Activated T-helper 1 cell treated with anti-CD3 and anti-CD28 coated beads, Interleukin-2, amount 50 U/mL, for 16 hours (primary cell): Measurements from ENCODE around the gene PAX5.

Experiments used
- DNase-seq, 2 donors: peaks; one replicate each; pipeline ENCODE4 v3.0.0-alpha.2; 2020; ENCODE audit warnings: low read depth in 1 of 2, low spot score in 1 of 2

The PAX5 gene

DNA sequence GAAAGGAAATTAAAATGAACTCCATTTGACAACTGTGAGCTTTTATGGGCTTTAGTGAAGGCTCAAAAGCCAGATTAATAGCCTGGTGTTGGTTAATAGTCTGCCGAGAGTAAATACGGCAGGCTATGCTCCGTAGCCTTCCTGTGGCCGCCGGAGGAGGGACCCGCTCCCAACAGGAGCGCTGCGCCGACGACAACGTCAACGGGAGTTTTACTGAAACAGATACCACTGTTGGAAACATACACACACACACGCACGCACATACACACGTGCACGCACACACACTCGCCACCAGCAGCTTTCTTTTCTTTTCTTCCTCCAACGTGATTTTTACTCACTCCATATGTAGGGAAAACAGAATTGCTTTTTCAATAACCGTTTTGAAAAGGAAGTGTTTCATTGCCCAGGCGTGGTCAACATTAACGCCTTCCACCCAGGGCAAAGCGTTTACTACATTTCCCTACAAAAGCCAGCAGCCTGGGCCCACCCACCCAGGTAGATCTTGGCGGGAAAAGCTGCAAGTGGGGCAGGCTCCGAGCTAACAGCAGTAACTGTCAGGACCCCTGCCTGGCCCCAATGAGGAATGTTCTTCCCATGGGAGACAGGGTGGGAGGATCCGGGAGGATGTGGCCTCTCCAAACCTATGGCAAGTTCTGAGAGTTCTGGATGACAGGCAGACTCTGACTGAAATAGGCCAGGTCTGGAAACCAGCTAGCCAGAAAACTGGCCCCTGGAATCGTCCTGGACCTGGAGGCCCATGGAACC lies 72.3 kb downstream of the PAX5 start:
- no peak for DNase-seq

DNA sequence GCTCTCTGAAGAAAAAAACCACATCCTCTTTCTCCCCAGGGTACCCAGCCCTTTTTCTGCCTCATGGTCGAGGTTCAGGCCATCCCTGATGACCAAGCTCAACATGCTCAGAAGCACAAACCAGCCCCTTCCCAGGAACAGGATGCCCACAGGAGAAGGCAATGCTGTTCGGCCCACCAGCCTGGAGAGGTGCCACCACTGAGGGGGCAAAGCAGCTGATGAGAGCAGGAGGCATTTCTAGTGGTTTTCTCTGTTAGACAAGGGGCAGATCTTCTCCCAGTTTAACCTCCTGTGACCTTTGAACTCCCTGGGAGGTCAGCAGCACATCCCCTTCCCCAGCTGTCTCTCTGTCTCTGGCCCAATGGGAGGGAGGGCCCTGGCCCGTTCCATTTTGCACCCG lies 73.0 kb downstream of the PAX5 start:
- no peak for DNase-seq

DNA sequence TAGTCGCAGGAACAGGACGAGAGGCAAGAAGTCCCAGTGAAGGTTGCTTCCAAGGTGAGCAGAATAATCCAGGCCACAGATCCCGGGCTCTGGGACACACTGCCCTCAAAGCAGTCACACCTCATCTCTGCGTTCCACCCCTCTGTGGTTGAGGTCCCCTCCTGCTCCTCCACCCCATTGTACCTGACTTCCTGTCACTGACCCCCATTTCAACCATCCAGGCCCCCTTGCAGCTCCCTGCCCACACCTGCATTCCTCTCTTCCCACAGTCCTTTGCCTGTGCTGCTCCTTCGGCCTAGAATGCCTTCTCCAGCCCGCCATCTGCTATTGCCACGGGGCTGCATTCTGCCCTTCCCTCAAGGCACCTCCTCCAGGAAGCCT lies 73.5 kb downstream of the PAX5 start:
- no peak for DNase-seq

DNA sequence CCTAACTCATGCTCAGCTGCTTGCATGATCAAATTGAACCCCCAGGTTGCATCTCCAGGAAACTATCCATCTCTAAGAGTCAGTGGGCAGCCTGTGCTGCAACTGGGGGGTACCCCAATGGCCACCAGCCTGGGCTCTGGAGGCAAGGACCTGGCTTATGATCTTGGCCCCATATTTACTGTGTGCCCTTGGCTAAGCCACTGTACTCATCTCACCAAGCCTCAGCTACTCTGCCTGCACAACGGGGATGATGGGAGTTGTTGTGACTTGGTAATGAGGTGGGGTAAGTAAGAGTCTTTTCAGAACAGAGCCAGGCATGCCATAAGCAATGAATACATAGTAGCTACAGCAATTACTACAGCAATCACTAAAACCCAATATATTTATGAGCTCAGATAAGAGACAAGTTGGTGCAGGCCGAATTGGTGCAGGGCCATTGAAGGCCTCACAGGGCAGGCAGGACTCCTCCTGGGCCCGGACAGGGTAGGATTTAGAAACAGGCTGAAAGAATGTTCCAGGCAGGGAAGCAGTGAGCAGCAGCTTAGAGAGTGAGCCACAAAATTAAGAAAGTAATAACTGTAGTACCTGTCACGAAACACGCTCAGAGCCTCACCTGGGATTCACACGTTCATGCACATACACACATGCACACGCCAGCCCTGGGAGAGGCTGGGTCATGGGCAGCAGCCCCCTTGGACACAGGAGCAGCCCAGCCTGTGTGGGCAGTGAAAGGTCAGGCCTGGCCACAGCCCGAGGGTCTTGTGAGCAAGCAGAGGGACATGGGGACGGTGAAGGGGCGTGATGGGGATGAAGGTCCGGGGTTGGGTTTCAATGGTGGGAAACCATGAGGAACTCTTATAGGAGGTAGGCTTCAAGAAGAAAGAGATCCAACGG lies 74.1 kb downstream of the PAX5 start:
- DNase-seq = no peak

DNA sequence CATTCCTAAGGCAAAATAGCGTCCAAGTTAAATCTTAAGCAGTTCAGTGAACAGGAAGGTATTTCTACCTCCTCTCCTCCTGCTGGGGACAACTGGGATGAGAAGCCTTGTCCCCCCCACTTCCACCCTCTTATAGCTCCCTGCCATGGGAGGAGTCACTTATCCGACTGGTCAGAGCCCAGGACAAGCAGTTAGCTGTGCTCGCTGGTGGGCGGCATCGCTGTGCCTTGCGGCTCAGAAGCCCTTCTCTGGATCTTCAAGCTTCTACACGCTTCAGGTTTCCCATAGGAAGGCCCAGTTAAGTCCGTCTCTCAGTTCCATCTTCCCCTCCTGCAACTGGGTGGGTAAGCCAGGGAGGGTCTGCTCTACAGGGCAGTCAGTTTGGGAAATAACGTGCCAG lies 77.2 kb downstream of the PAX5 start:
- DNase-seq = no peak

DNA sequence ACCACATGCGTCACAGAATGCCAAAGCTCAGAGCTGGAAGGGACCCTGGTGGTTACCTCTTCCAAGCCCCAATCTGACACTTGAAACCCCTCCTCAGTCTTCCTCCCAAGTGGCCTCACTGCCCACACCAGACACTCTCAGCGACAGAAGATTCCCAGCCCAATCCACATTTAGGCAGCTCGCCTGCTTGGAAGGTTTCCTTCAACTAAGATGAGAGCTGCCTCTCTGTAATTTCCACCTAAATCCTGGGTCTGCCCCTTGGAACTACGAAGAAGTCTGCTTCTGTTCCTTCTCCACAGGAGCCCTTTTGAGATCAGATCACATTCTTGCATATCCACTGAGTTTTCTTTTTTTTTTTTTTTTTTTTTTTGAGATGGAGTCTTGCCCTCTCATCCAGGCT lies 83.7 kb downstream of the PAX5 start:
- no peak for DNase-seq

DNA sequence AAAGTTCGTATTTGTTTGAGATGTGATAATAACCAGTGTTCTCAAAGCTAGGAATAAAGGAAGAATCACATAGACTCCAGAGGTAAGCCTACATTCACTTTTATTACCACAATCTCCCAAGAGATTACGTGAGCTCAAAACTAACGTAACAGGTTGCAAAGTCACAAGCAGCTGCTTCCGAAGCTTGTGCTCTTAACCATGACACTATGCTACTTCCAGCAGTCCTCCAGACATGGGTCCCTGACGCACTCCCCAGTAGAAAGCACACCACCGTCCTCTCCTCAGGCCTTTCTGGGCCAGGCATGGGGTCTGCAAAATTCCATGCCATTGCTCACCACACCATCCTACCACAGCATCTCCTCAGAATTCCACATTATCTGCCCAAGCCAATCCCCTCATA lies 84.6 kb downstream of the PAX5 start:
- no peak for DNase-seq

DNA sequence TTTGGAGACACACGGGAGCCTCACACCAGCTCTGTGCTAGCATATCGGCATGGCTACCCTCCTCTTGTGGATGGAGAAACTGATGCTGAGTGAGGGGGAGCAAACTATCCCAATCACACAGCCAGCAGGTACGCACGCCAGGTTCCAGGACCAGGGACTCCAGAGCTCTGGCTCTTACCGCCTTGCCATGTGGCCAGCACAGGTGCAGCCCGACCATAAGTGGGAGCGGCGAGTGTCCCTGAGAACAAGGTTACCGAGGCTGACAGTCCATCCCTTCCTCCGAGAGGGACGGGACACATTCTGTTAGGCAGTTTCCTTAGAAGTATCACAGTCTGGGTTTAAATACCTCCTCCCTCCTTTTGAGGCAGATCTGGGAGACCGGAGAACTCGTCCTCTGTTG lies 86.0 kb downstream of the PAX5 start:
- no peak for DNase-seq

DNA sequence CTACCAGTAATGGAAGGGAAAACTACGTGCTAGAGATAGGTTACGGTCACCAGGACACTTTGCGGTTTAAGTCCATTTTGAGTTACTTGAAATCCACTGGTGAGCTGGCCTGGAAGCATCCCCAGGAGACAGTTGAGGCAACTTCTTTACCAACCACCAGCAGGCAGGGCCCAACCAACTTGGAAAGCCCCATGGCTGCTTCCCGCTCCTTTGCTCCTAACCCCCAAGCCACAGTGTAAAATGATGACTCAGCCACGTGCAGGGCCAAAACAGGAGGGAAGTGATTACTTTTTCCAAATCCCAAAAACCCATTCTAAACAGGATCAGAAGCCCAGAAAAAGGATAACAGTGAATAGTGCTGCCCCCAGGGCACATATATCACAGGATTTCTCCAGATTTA lies 87.4 kb downstream of the PAX5 start:
- no peak for DNase-seq

DNA sequence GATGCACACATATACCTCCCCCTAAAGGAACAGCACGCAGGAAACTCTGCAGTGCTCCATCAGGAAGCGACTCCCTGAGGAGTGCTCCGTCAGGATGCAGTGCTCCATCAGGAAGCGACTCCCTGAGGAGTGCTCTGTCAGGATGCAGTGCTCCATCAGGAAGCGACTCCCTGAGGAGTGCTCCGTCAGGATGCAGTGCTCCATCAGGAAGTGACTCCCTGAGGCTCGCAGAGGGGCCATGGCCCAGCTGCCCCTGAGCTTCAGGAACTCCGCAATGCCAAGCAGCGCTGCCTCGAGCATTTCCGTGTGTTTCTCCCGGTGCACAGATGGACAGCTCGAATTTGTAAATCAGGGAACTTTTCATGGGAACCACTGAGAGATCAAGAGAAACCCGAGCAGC lies 88.1 kb downstream of the PAX5 start:
- DNase-seq = no peak

DNA sequence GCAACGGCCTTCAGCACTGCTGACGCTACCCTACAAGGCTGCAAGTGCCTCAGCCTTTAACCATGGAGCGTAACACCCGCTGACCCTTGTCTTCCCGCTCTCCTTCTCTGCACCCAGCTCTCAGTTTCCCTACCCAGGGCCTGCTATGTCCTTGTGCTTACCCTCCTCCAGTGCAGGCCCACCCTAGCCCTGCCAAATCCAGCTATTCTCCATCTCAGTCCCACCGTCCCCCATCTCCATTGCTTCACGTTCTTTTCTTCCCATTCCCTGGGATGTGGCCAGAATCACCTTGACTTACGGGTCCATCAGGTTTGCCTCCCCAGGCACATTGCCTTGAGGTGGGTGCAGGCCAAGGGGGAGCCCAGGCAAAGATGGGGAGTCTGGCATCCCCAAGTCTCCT lies 91.2 kb downstream of the PAX5 start:
- no peak for DNase-seq

DNA sequence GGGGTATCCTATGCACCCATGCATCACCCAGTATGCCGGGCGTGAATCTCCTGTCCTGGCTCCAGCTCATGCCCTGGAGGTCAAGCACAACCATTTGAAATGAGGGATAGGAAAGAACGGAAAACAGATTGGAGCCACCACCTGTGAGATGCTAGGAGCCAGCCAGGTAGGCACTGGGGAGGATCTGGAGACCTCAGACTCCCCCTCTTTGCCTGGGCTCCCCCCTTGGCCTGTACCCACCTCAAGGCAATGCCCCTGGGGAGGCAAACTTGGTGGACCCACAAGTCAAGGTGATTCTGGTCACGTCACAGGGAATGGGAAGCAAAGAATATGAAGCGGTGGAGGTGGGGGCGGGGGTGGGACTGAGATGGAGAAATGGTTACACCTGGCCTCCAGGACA lies 92.6 kb downstream of the PAX5 start:
- DNase-seq = no peak

DNA sequence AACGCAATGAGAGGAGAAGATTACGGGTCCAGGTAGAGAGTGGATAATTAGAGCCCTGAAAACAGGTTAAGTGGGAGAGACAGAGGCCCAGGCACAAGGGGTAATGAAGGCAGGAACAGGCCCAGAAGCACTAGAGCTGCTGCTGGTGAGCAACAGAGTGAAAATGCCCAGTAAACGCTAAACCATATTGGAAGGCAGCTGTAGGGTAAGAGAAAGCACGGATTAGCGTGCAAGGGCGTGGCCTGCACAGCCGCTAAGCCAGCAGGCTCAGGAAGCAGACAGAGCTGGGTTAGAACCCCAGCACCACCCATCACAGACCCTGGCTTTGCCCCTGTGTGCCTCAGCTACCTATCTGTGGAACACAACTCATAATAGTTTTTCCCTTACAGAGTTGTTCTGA lies 93.2 kb downstream of the PAX5 start:
- DNase-seq = no peak

DNA sequence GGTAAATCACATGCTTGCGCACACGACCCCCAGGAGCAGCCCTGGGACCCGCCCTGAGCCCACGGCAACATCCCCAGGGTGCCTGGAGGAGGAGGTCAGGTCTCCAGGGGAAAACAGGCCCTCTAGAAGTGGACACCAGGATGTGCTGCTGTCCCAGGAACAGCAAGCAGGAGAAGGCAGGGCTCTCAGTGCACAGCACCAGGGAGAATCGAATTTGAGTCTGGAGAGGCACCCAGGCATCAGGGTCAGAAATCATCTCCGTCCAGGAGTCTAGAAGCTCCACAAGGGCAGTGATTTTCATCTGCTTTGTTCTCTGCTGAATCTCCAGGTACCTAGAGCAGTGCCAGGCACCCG lies 93.6 kb downstream of the PAX5 start:
- DNase-seq = no peak

DNA sequence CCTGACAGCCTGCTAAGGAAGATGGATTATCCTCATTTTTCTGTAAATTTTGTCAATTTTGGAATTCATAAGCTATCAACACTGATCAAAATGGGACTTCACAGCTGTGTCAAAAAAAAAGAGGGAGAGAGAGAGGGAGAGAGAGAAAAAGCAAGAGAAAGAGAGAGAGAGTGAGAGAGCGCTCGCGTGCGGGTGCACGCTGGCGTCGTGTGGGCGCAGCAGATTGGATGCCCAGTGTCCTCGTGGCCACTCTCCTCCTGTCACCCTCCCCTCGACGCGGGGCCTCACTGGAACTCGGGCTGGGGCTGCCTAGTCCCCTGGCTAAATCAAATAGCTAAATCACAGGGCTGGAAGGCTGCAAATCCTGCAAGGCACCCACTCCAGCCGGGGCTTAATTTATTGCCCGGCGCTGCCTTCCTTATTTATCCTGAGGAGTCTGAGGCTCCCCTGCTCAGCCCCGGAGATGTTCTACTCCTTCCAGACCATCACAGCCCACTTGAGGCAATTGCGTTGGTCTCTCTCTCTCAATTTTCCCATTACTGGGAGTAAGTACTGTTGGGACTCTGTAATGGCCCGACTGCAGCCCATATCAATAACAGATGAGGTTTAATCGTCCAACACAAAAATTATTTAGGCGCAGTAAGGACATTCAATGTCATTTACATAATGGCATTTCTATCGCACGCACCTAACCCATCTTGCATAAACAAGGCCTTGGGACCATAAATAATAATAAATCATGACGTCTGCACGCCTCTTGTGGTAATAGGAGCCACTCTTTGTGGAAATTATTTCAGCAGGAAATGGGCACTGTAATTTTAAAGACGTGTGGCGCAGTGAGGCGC lies 94.2 kb downstream of the PAX5 start:
- no peak for DNase-seq

DNA sequence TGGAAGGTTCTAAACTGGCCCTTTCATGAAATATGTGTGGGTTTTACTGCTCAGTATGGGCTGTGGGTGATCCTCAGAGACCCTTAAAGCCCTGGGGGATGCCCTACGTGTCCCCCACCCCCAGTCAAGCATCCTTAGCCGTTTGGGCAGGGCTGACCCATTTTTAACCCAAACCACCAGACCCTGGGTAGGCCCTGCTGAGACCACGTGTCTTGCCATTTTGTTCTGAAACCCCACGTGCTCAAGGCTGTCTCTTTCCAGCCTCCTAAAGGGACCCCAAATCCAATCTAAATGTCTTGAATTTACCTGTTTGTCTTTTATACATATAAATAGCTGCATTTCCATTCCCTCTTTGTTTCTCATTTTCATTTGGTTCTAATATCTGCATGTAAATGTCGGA lies 94.9 kb downstream of the PAX5 start:
- no peak for DNase-seq

DNA sequence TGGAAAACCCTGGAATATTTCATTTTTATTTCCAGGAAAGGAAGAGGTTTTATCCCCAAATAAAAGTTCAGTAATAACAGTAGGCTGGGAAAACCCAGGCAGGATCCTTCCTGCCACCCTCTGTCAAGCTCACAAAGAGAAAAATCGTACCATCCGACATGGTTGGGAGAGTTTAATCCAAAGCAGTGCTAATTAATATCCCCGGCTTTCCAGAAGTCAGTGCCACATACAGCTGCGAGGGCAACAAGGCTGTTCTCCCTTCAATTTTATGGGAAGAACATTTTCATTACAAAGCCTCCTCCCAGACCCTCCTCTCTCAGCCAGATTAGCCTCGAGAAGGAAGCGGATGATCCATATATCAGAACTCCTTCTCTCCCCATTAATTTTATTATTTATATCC lies 95.5 kb downstream of the PAX5 start:
- no peak for DNase-seq

DNA sequence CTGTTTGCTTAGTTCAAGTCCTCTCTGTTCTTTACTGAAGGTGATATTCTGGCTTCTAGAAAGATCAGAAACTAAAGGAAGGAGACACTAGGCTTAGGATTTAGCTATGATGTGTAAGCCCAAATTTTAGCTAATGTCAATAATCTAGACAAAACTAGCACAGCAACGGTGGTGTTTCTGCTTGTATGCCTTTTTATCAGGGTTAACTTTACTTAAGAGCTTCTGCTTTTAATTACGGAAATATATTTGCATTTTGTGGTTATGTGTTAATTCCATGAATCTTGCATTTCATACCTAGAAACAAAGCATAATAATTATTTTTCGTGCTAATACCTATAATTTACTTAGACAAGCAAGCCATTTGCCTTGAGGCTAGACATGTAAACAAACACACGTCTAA lies 96.1 kb downstream of the PAX5 start:
- no peak for DNase-seq

DNA sequence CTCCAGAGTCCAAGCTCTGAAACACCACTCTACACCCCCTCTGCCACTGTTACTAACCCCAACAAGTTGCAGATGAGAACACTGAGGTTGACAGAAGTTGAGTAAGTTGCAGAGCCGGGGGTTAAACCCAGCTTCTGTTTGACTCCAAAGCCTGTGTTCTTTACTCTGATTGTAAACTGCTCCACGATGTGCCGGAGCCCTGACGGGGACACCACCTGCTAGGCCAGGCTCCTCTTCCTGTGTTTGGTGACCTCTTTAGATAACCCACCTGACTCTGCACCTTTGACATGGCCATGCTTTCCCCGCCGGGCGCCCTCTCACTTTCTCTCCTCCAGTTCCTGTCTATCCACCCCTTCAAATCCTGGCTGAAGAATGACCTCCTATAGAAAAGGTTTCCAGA lies 96.7 kb downstream of the PAX5 start:
- DNase-seq = no peak

DNA sequence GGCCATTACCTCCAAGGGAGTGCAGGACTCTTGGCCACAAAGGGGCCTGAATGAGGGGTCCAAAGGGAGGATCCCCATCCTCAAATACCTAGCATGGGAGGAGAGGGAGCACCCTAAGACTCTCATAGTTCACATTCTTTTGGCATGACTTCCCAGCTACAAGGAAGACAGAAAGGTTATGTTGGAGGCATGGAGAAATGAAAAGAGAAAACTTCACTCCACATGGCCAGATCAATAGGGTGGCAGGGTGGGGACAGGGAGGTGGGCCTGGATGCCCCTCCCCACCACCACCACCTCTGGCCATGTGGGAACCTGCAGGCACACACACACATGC lies 97.6 kb downstream of the PAX5 start:
- no peak for DNase-seq

DNA sequence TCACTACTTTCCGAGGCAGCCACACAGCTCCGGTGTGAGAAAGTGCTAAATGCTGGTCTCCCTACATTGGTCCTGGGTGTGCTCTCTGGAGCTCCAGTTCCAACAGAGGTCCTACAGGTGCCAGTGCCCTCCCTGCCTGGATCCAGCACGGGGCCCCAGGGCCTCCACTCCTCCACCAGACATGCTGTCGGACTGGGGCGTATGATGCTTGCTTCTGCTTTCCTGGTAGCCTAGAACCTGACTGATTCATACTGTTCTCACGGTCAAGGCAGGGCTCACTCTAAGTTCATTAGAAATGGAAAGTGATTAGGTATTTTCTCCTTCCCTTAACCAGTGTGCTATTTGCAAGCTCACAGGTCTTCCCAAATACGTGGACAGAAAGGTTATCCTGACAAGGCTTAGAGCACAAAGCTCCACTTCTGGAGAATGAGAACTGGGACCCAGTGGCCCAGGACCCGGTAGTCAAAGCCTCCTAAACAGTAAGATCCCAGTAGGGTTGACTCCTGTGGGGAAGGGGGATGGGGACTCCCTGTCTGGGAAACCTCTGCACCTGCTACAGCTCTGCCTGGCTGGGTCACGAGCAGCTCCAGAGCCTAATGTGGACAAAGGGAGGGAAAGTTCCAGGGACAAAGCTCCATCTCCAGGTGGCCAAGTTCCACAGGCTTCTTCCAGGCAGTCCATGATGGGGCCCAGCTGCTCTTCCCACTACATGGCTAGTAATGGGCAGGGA lies 98.1 kb downstream of the PAX5 start:
- DNase-seq = no peak
